ENCODE measurements around the gene TBC1D1.

DNA sequence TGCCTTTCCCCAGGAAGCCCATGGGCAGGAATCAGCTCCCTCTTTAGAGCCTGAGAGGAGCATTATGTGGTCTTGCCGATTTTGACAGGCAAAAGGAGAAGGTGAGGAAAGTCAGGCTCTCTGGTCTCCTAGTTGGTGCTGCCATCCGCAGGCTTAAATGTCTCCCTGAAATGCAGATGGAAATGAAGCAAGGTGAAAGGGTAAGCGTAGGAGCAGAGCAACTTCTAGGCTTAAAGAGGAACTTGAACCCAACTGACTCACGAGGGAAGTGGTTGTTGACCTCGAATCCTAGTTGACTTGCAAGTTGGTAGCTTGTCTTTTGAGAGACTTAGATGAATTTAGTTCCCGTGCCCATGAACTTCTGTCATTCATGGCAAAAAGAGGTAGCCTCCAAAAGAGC lies 275.2 kb downstream of the TBC1D1 start:
- no peak for TF ChIP-seq HOXC10 (CRISPR knock-in tag; IDR thresholded peaks at IDR 0.05)
- TF ChIP-seq ZFHX2 (tag by site-specific recombination; conservative IDR thresholded peaks at IDR 0.05) = no peak
- TF ChIP-seq, protein P1, sequence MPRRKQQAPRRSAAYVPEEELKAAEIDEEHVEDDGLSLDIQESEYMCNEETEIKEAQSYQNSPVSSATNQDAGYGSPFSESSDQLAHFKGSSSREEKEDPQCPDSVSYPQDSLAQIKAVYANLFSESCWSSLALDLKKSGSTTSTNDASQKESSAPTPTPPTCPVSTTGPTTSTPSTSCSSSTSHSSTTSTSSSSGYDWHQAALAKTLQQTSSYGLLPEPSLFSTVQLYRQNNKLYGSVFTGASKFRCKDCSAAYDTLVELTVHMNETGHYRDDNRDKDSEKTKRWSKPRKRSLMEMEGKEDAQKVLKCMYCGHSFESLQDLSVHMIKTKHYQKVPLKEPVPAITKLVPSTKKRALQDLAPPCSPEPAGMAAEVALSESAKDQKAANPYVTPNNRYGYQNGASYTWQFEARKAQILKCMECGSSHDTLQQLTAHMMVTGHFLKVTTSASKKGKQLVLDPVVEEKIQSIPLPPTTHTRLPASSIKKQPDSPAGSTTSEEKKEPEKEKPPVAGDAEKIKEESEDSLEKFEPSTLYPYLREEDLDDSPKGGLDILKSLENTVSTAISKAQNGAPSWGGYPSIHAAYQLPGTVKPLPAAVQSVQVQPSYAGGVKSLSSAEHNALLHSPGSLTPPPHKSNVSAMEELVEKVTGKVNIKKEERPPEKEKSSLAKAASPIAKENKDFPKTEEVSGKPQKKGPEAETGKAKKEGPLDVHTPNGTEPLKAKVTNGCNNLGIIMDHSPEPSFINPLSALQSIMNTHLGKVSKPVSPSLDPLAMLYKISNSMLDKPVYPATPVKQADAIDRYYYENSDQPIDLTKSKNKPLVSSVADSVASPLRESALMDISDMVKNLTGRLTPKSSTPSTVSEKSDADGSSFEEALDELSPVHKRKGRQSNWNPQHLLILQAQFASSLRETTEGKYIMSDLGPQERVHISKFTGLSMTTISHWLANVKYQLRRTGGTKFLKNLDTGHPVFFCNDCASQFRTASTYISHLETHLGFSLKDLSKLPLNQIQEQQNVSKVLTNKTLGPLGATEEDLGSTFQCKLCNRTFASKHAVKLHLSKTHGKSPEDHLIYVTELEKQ (tag by site-specific recombination; IDR thresholded peaks at IDR 0.05; ENCODE audit: borderline replicate concordance) = no peak
- TF ChIP-seq, protein P2, sequence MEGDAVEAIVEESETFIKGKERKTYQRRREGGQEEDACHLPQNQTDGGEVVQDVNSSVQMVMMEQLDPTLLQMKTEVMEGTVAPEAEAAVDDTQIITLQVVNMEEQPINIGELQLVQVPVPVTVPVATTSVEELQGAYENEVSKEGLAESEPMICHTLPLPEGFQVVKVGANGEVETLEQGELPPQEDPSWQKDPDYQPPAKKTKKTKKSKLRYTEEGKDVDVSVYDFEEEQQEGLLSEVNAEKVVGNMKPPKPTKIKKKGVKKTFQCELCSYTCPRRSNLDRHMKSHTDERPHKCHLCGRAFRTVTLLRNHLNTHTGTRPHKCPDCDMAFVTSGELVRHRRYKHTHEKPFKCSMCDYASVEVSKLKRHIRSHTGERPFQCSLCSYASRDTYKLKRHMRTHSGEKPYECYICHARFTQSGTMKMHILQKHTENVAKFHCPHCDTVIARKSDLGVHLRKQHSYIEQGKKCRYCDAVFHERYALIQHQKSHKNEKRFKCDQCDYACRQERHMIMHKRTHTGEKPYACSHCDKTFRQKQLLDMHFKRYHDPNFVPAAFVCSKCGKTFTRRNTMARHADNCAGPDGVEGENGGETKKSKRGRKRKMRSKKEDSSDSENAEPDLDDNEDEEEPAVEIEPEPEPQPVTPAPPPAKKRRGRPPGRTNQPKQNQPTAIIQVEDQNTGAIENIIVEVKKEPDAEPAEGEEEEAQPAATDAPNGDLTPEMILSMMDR (tag by site-specific recombination; IDR thresholded peaks at IDR 0.05) = no peak
- TF ChIP-seq, protein P3, sequence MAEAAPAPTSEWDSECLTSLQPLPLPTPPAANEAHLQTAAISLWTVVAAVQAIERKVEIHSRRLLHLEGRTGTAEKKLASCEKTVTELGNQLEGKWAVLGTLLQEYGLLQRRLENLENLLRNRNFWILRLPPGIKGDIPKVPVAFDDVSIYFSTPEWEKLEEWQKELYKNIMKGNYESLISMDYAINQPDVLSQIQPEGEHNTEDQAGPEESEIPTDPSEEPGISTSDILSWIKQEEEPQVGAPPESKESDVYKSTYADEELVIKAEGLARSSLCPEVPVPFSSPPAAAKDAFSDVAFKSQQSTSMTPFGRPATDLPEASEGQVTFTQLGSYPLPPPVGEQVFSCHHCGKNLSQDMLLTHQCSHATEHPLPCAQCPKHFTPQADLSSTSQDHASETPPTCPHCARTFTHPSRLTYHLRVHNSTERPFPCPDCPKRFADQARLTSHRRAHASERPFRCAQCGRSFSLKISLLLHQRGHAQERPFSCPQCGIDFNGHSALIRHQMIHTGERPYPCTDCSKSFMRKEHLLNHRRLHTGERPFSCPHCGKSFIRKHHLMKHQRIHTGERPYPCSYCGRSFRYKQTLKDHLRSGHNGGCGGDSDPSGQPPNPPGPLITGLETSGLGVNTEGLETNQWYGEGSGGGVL (tag by site-specific recombination; IDR thresholded peaks at IDR 0.05) = no peak
- TF ChIP-seq, protein P4, sequence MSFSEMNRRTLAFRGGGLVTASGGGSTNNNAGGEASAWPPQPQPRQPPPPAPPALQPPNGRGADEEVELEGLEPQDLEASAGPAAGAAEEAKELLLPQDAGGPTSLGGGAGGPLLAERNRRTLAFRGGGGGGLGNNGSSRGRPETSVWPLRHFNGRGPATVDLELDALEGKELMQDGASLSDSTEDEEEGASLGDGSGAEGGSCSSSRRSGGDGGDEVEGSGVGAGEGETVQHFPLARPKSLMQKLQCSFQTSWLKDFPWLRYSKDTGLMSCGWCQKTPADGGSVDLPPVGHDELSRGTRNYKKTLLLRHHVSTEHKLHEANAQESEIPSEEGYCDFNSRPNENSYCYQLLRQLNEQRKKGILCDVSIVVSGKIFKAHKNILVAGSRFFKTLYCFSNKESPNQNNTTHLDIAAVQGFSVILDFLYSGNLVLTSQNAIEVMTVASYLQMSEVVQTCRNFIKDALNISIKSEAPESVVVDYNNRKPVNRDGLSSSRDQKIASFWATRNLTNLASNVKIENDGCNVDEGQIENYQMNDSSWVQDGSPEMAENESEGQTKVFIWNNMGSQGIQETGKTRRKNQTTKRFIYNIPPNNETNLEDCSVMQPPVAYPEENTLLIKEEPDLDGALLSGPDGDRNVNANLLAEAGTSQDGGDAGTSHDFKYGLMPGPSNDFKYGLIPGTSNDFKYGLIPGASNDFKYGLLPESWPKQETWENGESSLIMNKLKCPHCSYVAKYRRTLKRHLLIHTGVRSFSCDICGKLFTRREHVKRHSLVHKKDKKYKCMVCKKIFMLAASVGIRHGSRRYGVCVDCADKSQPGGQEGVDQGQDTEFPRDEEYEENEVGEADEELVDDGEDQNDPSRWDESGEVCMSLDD (tag by site-specific recombination; IDR thresholded peaks at IDR 0.05) = no peak
- no peak for TF ChIP-seq KLF8 (tag by site-specific recombination; IDR thresholded peaks at IDR 0.05)
- TF ChIP-seq, protein P5, sequence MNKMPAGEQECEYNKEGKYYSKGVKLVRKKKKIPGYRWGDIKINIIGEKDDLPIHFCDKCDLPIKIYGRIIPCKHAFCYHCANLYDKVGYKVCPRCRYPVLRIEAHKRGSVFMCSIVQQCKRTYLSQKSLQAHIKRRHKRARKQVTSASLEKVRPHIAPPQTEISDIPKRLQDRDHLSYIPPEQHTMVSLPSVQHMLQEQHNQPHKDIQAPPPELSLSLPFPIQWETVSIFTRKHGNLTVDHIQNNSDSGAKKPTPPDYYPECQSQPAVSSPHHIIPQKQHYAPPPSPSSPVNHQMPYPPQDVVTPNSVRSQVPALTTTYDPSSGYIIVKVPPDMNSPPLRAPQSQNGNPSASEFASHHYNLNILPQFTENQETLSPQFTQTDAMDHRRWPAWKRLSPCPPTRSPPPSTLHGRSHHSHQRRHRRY (tag by site-specific recombination; IDR thresholded peaks at IDR 0.05) = no peak
- TF ChIP-seq, protein P6, sequence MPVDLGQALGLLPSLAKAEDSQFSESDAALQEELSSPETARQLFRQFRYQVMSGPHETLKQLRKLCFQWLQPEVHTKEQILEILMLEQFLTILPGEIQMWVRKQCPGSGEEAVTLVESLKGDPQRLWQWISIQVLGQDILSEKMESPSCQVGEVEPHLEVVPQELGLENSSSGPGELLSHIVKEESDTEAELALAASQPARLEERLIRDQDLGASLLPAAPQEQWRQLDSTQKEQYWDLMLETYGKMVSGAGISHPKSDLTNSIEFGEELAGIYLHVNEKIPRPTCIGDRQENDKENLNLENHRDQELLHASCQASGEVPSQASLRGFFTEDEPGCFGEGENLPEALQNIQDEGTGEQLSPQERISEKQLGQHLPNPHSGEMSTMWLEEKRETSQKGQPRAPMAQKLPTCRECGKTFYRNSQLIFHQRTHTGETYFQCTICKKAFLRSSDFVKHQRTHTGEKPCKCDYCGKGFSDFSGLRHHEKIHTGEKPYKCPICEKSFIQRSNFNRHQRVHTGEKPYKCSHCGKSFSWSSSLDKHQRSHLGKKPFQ (tag by site-specific recombination; IDR thresholded peaks at IDR 0.05) = no peak
